Natural killer cell (primary cell): Measurements from ENCODE around the gene FIBCD1. TPM values are rescaled to one million over a fixed set of nuclear protein-coding genes. Genes with fewer than 3 reads are reported as not detected.
A peak's percentile ranks its signal among the peaks of the same experiment; 100 is the strongest.

ENCODE experiments used
- ATAC-seq, 3 donors: fragments of 150-1000 bp in 2 of 3; fragments of 200-7000 bp in 1 of 3; cut with Tn5 transposase; 1 replicate in 1 of 3; 2 replicates in 2 of 3; pipeline ENCODE4 v1.10.0; 2021; ENCODE audit warnings: mild to moderate bottlenecking in 2 of 3, moderate library complexity in 2 of 3
- DNase-seq, 2 donors: peaks; one replicate each; pipeline versions ENCODE4 v3.0.0 to v3.0.0-alpha.2; 2013 to 2021; ENCODE audit warnings: mixed read lengths in 1 of 2
- H3K27ac ChIP-seq: one replicate; pipeline ENCODE4 v1.5.1; 2013; ENCODE audit warnings: mild to moderate bottlenecking, low read length
- H3K27me3 ChIP-seq: one replicate; pipeline ENCODE4 v1.6.1; 2013; ENCODE audit warnings: low read length; ENCODE audit not compliant: control insufficient read depth, insufficient read depth
- H3K36me3 ChIP-seq: one replicate; pipeline ENCODE4 v1.6.1; 2013; ENCODE audit warnings: low read length; ENCODE audit not compliant: control insufficient read depth, insufficient read depth
- H3K4me1 ChIP-seq: one replicate; pipeline ENCODE4 v1.6.1; 2013; ENCODE audit warnings: low read length; ENCODE audit not compliant: control insufficient read depth, insufficient read depth
- H3K4me3 ChIP-seq: one replicate; pipeline ENCODE4 v1.5.1; 2013; ENCODE audit warnings: low read length
- H3K9me3 ChIP-seq: one replicate; pipeline ENCODE4 v1.6.1; 2013; ENCODE audit warnings: low read length; ENCODE audit not compliant: control insufficient read depth, insufficient read depth
- H3K27ac Mint-ChIP-seq, 2 donors: one replicate each; pipeline ENCODE4 v1.8.0; 2022; ENCODE audit warnings: mild to moderate bottlenecking in 2 of 2, mixed read lengths in 2 of 2, moderate library complexity in 1 of 2
- H3K27me3 Mint-ChIP-seq, 2 donors: one replicate each; pipeline ENCODE4 v1.8.0; 2022; ENCODE audit warnings: low read depth in 2 of 2, mixed read lengths in 2 of 2
- H3K36me3 Mint-ChIP-seq: one replicate; pipeline ENCODE4 v1.8.0; 2022; ENCODE audit warnings: mixed read lengths
- H3K4me1 Mint-ChIP-seq, 2 donors: one replicate each; pipeline ENCODE4 v1.8.0; 2022; ENCODE audit warnings: mixed read lengths in 2 of 2
- H3K4me3 Mint-ChIP-seq: one replicate; pipeline ENCODE4 v1.8.0; 2022; ENCODE audit warnings: mild to moderate bottlenecking, moderate library complexity, mixed read lengths
- H3K9me3 Mint-ChIP-seq, 2 donors: one replicate each; pipeline ENCODE4 v1.8.0; 2022; ENCODE audit warnings: mixed read lengths in 2 of 2
- WGBS: methylation state at CpG from one replicate; pipeline ENCODE4 v1.1.7; 2013; ENCODE audit warnings: missing lambda C conversion rate; ENCODE audit not compliant: insufficient coverage; 5-methylcytosine and 5-hydroxymethylcytosine counted together
- intact Hi-C: fragments of 100-400 bp; cut with micrococcal nuclease; formaldehyde crosslinking; loops from one replicate; pipeline ENCODE4 v1.14.2; 2022
- total RNA-seq, 4 donors: library from RNA; stranded (reverse); fragments of 120-200 nt in 1 of 4; gene quantifications; one replicate each; pipeline versions ENCODE4 v1.2.3 to v1.2.4, GENCODE V29; 2013 to 2022
- TF ChIP-seq, protein P1 (sequence below): fragments of 200-600 bp; IDR thresholded peaks from one replicate; pipeline ENCODE4 v1.8.0; 2022; ENCODE audit warnings: antibody characterized with exemption

FIBCD1 gene
- total RNA-seq, 3 donors from 2014 or later (not counting 1 experiment from before 2014, with no cell fraction given), result not detected

DNA sequence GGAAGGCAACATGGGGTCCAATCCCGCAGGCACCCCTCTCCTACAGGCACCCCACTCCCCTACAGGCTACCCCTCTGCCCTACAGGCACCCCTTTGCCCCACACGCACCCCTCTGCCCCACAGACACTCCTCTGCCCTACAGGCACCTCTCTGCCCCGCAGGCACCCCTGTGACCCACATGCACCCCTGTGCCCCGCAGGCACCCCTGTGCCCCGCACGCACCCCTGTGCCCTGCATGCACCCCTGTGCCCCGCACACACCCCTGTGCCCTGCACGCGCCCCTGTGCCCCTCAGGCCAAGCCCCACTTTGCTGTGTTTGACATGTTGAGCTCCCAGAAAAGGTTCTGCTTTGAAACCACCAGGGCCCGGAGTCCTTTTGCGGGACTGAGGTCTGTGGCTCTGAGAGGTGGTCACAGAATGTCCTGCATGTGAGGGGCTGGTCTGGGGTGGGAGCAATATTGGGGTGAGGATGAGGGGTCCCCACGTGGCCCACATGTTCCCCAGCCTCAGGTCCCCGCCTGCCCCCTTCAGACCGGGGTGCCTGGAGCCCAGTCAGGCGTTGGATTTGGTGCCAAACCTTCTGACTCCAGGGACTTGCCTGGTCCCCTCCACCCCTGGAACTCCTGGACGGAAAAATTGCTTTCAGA is 41.8 kb downstream of the FIBCD1 start:
- H3K27me3 ChIP-seq, result no peaks in the 10 kb centered on the region
- DNase-seq (no peak), ATAC-seq (no peak)
- intact Hi-C loops, result no loop called here
- H3K36me3 ChIP-seq, result no peaks in the 10 kb centered on the region
- no peaks in the 10 kb centered on the region for H3K4me1 Mint-ChIP-seq
- TF ChIP-seq, protein P1, sequence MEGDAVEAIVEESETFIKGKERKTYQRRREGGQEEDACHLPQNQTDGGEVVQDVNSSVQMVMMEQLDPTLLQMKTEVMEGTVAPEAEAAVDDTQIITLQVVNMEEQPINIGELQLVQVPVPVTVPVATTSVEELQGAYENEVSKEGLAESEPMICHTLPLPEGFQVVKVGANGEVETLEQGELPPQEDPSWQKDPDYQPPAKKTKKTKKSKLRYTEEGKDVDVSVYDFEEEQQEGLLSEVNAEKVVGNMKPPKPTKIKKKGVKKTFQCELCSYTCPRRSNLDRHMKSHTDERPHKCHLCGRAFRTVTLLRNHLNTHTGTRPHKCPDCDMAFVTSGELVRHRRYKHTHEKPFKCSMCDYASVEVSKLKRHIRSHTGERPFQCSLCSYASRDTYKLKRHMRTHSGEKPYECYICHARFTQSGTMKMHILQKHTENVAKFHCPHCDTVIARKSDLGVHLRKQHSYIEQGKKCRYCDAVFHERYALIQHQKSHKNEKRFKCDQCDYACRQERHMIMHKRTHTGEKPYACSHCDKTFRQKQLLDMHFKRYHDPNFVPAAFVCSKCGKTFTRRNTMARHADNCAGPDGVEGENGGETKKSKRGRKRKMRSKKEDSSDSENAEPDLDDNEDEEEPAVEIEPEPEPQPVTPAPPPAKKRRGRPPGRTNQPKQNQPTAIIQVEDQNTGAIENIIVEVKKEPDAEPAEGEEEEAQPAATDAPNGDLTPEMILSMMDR, result no peak
- H3K9me3 ChIP-seq, result no peaks in the 10 kb centered on the region
- H3K27me3 Mint-ChIP-seq, result no peaks in the 10 kb centered on the region
- H3K9me3 Mint-ChIP-seq, result no peaks in the 10 kb centered on the region
- H3K36me3 Mint-ChIP-seq, result no peaks in the 10 kb centered on the region
- WGBS, result 87% methylated on average over 16 of the region's 16 CpGs
- H3K27ac ChIP-seq, result no peak overlapping the region
- no peak overlapping the region for H3K4me3 Mint-ChIP-seq
- no peak overlapping the region for H3K27ac Mint-ChIP-seq
- H3K4me3 ChIP-seq, result no peak overlapping the region
- peaks cover 9% of the 10 kb centered on the region for H3K4me1 ChIP-seq

DNA sequence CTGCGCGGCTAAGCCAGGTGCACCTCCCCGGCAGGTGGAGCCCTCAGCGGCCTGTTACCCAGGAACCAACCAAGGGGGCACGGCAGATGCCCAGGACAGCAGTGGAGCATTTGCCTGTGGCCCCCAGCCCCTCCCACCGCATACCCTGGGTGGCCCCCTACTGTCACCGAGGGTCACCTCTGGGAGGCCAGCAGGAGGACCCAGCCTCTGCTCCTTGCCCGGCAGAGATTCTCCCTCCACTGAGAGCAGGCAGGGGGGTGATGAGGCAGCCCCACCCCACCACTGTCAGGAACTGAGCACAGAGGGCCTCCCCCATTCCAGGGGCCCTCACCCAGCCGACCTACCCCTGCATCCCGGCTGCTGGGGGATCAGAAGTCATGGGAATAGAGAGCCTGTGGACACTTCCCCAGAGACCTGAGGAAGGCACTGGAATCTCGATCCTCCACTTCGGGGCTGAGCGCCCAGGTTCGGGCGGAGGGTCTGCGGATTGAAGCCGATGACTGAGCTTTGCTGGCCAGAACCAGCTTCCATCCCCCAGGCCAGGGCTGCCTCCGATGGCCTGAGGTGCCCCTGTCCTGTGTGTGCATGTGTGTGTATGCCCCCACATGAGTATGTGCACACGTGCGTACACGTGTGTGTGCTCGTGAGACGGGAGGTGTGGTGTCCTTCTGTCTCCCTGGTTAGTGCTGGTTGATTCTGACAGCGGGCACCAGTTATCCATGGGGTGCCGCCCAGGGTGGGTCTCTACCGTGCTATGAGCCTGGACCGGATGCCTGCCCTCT is 42.6 kb downstream of the FIBCD1 start, which contains the start of gene QRFP:
Gene QRFP (minus strand): TSS at position 580 of the 782 bp plus-strand sequence. CDS start 2,974 bp downstream, outside the sequence.
- H3K36me3 Mint-ChIP-seq, result no peaks in the 10 kb centered on the region
- 92% methylated on average over 27 of the region's 27 CpGs for WGBS

GRCh38 chr9:130895481-130896232 is 43.4 kb downstream of the FIBCD1 start:
- H3K4me3 ChIP-seq, result no peak overlapping the region
- Mint-ChIP-seq H3K9me3 (no peaks in the 10 kb centered on the region), H3K27me3 (no peaks in the 10 kb centered on the region), H3K4me1 (no peaks in the 10 kb centered on the region), H3K36me3 (no peaks in the 10 kb centered on the region), H3K27ac (no peak overlapping the region), H3K4me3 (no peak overlapping the region)
- TF ChIP-seq, protein P1, result no peak
- H3K27me3 ChIP-seq, result no peaks in the 10 kb centered on the region
- DNase-seq (no peak), ATAC-seq (peak in 1 of 3 donors; percentile 25)
- H3K36me3 ChIP-seq, result no peaks in the 10 kb centered on the region
- 91% methylated on average over 24 of the region's 24 CpGs for WGBS
- H3K27ac ChIP-seq, result no peak overlapping the region
- intact Hi-C loops, result no loop called here
- peaks cover 9% of the 10 kb centered on the region for H3K4me1 ChIP-seq
- no peaks in the 10 kb centered on the region for H3K9me3 ChIP-seq

More for the DNA sequence above, 42.6 kb downstream of the FIBCD1 start, which contains the start of gene QRFP:
- Mint-ChIP-seq H3K9me3 (no peaks in the 10 kb centered on the region), H3K4me3 (no peak within 1 kb of the TSS), H3K27ac (no peak within 1 kb of the TSS), H3K27me3 (no peaks in the 10 kb centered on the region), H3K4me1 (no peaks in the 10 kb centered on the region)
- no peak within 1 kb of the TSS for H3K4me3 ChIP-seq
- H3K36me3 ChIP-seq, result no peaks in the 10 kb centered on the region
- H3K9me3 ChIP-seq, result no peaks in the 10 kb centered on the region
- H3K27me3 ChIP-seq, result no peaks in the 10 kb centered on the region
- TF ChIP-seq, protein P1, result no peak
- ATAC-seq (no peak), DNase-seq (no peak)
- H3K27ac ChIP-seq, result no peak within 1 kb of the TSS
- intact Hi-C loops, result no loop called here
- peaks cover 9% of the 10 kb centered on the region for H3K4me1 ChIP-seq
